ENCODE results near the gene PRR7. TPM values are rescaled to one million over a fixed set of nuclear protein-coding genes. Genes with fewer than 3 reads are reported as not detected.

Gene PRR7
- total RNA-seq, 2 experiments from 2014 or later, result 23.3 to 23.5 TPM

GRCh38 chr5:177468329-177468684, 21.7 kb downstream of the PRR7 start:
- Mint-ChIP-seq H3K27ac (no peak overlapping the region), H3K27me3 (no peaks in the 10 kb centered on the region), H3K9me3 (no peaks in the 10 kb centered on the region), H3K4me1 (ENCODE audit: low read depth) (no peaks in the 10 kb centered on the region), H3K4me3 (no peak overlapping the region), H3K36me3 (ENCODE audit: low read depth) (no peaks in the 10 kb centered on the region)
- Histone ChIP-seq H3K4me3 (ENCODE audit: low read length) (no peak overlapping the region), H3K4me1 (ENCODE audit: insufficient read depth, low read length) (peaks cover 16% of the 10 kb centered on the region), H3K27me3 (ENCODE audit: control insufficient read depth in 1 of 2, insufficient read depth in 2 of 2, low read length in 2 of 2) (peaks cover 0 to 5% of the 10 kb centered on the region in 2 experiments), H3K36me3 (ENCODE audit: insufficient read depth, low read length) (no peaks in the 10 kb centered on the region), H3K9me3 (ENCODE audit: control insufficient read depth in 1 of 2, insufficient read depth in 1 of 2, low read length in 2 of 2) (no peaks in the 10 kb centered on the region), H3K27ac (ENCODE audit: low read depth in 1 of 2, low read length in 2 of 2) (no peak overlapping the region)
- CTCF ChIA-PET, result no interaction called here
- POLR2A ChIA-PET, result interaction anchor here (0.6 kb wide), 1 partner anchor 274 kb away, joined by 4 read pairs; no protein-coding TSS in a partner anchor
- DNase-seq (no peak), ATAC-seq (ENCODE audit: poor library complexity) (no peak)
- no peak for TF ChIP-seq CTCF (IDR thresholded peaks at IDR 0.05)
- intact Hi-C loops (cut with DNase I, micrococcal nuclease), result no loop called here

DNA sequence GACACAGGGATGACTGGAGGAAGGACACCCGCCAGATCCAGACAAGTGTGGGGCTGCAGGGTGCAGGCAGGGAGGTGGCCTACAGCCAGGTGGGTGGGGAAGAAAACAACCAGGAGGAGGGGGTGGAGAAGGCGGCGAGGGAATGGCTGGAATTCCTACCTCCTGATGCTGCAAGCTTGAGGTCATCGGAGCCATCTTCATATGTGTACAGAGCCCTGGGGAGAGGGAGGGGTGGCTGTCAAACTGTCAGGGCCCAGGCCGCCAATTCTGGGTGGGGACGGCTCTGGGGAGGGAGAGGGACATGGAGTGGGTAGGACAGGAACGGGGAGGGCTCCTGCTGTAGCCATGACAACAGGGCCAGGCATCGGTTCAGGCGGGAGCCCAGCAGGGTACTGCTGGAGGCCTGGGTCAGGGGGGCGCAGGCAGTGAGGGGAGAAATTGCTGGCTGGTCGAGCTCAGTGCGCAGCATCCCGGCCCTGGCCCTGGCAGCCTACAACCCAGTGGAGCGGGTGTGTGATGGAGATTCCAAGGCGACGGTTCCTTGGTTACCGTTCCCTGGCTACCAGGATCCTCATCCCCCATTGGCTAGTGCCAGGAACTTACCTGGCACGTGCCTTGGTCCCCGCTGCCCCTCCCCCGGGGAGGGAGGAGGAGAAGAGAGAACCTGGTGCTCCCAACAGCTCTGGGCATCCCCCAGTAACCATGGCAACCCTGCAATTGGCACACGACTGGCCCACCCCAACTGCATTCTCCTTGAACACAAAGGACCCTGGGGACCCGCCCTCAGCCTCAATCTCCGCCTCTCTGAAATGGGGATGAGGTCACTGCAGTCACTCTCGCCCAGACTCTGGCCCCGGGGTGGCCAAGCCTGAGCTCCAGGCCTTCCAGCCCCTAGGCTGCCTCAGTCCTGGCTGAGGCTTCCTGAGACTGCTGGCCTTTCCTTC, 22.3 kb downstream of the PRR7 start:
- POLR2A ChIA-PET, result interaction anchor here (0.6 kb wide), 1 partner anchor 275 kb away, joined by 4 read pairs; no protein-coding TSS in a partner anchor
- Mint-ChIP-seq H3K36me3 (ENCODE audit: low read depth) (no peaks in the 10 kb centered on the region), H3K4me1 (ENCODE audit: low read depth) (peaks cover 2% of the 10 kb centered on the region), H3K9me3 (no peaks in the 10 kb centered on the region), H3K4me3 (no peak overlapping the region), H3K27me3 (peaks cover 2% of the 10 kb centered on the region), H3K27ac (no peak overlapping the region)
- TF ChIP-seq CTCF (IDR thresholded peaks at IDR 0.05), result no peak
- no peaks in the 10 kb centered on the region for H3K36me3 ChIP-seq (ENCODE audit: insufficient read depth, low read length)
- H3K27me3 ChIP-seq (ENCODE audit: control insufficient read depth in 1 of 2, insufficient read depth in 2 of 2, low read length in 2 of 2), result peaks cover 0 to 5% of the 10 kb centered on the region in 2 experiments
- ATAC-seq (ENCODE audit: poor library complexity), result no peak
- no peak overlapping the region for H3K4me3 ChIP-seq (ENCODE audit: low read length)
- no peak overlapping the region for H3K27ac ChIP-seq (ENCODE audit: low read depth in 1 of 2, low read length in 2 of 2)
- DNase-seq, result no peak
- no peaks in the 10 kb centered on the region for H3K9me3 ChIP-seq (ENCODE audit: control insufficient read depth in 1 of 2, insufficient read depth in 1 of 2, low read length in 2 of 2)
- peaks cover 18% of the 10 kb centered on the region for H3K4me1 ChIP-seq (ENCODE audit: insufficient read depth, low read length)
- intact Hi-C loops (cut with DNase I, micrococcal nuclease), result no loop called here
- CTCF ChIA-PET, result interaction anchor here (1.4 kb wide), 1 partner anchor 159 kb away, joined by 3 read pairs; no protein-coding TSS in a partner anchor

- intact Hi-C loops (cut with DNase I, micrococcal nuclease), result no loop called here
- H3K36me3 Mint-ChIP-seq (ENCODE audit: low read depth), result no peaks in the 10 kb centered on the region
- peaks cover 8% of the 10 kb centered on the region for H3K4me1 Mint-ChIP-seq (ENCODE audit: low read depth)
- no peak overlapping the region for H3K27ac Mint-ChIP-seq
- H3K36me3 ChIP-seq (ENCODE audit: insufficient read depth, low read length), result no peaks in the 10 kb centered on the region
- no peaks in the 10 kb centered on the region for H3K9me3 ChIP-seq (ENCODE audit: control insufficient read depth in 1 of 2, insufficient read depth in 1 of 2, low read length in 2 of 2)
- CTCF ChIA-PET, result interaction anchor here (1.4 kb wide), 1 partner anchor 160 kb away, joined by 3 read pairs; no protein-coding TSS in a partner anchor
- no peak overlapping the region for H3K4me3 ChIP-seq (ENCODE audit: low read length)
- DNase-seq (no peak), ATAC-seq (ENCODE audit: poor library complexity) (no peak)
- H3K9me3 Mint-ChIP-seq, result no peaks in the 10 kb centered on the region
- TF ChIP-seq CTCF (IDR thresholded peaks at IDR 0.05), result no peak
- H3K4me1 ChIP-seq (ENCODE audit: insufficient read depth, low read length), result peaks cover 28% of the 10 kb centered on the region
- peak overlapping the region; percentile 79 for H3K4me3 Mint-ChIP-seq
- peaks cover 0 to 5% of the 10 kb centered on the region in 2 experiments for H3K27me3 ChIP-seq (ENCODE audit: control insufficient read depth in 1 of 2, insufficient read depth in 2 of 2, low read length in 2 of 2)
- peaks cover 6% of the 10 kb centered on the region for H3K27me3 Mint-ChIP-seq
- no peak overlapping the region for H3K27ac ChIP-seq (ENCODE audit: low read depth in 1 of 2, low read length in 2 of 2)
- POLR2A ChIA-PET, result interaction anchor here (1.4 kb wide), 1 partner anchor 79 kb away, joined by 3 read pairs; no protein-coding TSS in a partner anchor
Measured at GRCh38 chr5:177469750-177470525, 23.3 kb downstream of the PRR7 start.
